BE2C (cell line): ENCODE data around the gene NWD2.

Experiments used
- DNase-seq: peaks from one replicate; pipeline ENCODE4 v3.0.0-alpha.2; 2020
- H3K27me3 ChIP-seq: fragments of 250-450 bp; sonication (Bioruptor Pico); 2 replicates; pipeline ENCODE4 v1.5.1; 2020; ENCODE audit warnings: mild to moderate bottlenecking
- H3K36me3 ChIP-seq: fragments of 250-450 bp; sonication (Bioruptor Pico); 2 replicates; pipeline ENCODE4 v1.5.1; 2020; ENCODE audit warnings: mild to moderate bottlenecking
- H3K4me1 ChIP-seq: fragments of 250-450 bp; sonication (Bioruptor Pico); 2 replicates; pipeline ENCODE4 v1.5.1; 2020
- H3K4me3 ChIP-seq: 2 replicates; pipeline ENCODE4 v1.5.1; 2011; ENCODE audit warnings: low read depth, low read length
- H3K9me3 ChIP-seq: fragments of 250-450 bp; sonication (Bioruptor Pico); 2 replicates; pipeline ENCODE4 v1.5.1; 2020
- CTCF ChIP-seq: IDR thresholded peaks from 2 replicates; pipeline ENCODE4 v1.5.1; 2012; ENCODE audit warnings: mild to moderate bottlenecking, low read depth, low read length

NWD2 gene

DNA sequence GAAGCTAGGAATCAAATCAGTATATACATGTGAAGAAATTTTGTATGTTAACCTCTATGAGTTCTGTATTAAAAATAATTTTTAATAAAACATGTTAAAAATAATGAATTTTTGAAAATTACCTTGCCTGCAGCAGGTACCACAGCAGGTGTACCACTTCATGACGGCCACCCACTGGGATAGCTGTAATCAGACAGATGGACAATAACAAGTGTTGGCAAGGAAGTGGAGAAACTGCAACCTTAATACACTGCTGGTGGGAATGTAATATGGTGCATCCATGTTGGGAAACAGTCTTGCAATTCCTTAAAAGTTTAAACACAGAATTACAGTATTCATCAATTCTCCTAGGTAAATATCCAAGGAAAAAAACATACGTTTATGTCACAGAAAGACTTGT is 232.1 kb downstream of the NWD2 start:
- Histone ChIP-seq H3K36me3 (no peaks in the 10 kb centered on the region), H3K9me3 (no peaks in the 10 kb centered on the region), H3K4me1 (no peaks in the 10 kb centered on the region), H3K4me3 (no peak overlapping the region), H3K27me3 (no peaks in the 10 kb centered on the region; the same call in 1 of the 2 replicates)
- no peak for TF ChIP-seq CTCF
- no peak for DNase-seq

- no peak for DNase-seq
These were observed 232.6 kb downstream of the NWD2 start for GRCh38 chr4:37477126-37477525.

GRCh38 chr4:37478151-37478550 is 233.6 kb downstream of the NWD2 start:
- H3K36me3 ChIP-seq, result no peaks in the 10 kb centered on the region
- no peaks in the 10 kb centered on the region for H3K9me3 ChIP-seq
- H3K4me3 ChIP-seq, result no peak overlapping the region
- DNase-seq, result no peak
- H3K27me3 ChIP-seq, result no peaks in the 10 kb centered on the region
- no peak for TF ChIP-seq CTCF
- no peaks in the 10 kb centered on the region for H3K4me1 ChIP-seq

More at GRCh38 chr4:37477126-37477525, 232.6 kb downstream of the NWD2 start:
- Histone ChIP-seq H3K27me3 (no peaks in the 10 kb centered on the region), H3K4me1 (no peaks in the 10 kb centered on the region), H3K4me3 (no peak overlapping the region), H3K36me3 (no peaks in the 10 kb centered on the region), H3K9me3 (no peaks in the 10 kb centered on the region)
- no peak for TF ChIP-seq CTCF

GRCh38 chr4:37480509-37480908 is 236.0 kb downstream of the NWD2 start:
- Histone ChIP-seq H3K9me3 (no peaks in the 10 kb centered on the region), H3K36me3 (no peaks in the 10 kb centered on the region), H3K4me3 (no peak overlapping the region), H3K4me1 (no peaks in the 10 kb centered on the region), H3K27me3 (no peaks in the 10 kb centered on the region)
- no peak for TF ChIP-seq CTCF
- DNase-seq, result no peak

DNA sequence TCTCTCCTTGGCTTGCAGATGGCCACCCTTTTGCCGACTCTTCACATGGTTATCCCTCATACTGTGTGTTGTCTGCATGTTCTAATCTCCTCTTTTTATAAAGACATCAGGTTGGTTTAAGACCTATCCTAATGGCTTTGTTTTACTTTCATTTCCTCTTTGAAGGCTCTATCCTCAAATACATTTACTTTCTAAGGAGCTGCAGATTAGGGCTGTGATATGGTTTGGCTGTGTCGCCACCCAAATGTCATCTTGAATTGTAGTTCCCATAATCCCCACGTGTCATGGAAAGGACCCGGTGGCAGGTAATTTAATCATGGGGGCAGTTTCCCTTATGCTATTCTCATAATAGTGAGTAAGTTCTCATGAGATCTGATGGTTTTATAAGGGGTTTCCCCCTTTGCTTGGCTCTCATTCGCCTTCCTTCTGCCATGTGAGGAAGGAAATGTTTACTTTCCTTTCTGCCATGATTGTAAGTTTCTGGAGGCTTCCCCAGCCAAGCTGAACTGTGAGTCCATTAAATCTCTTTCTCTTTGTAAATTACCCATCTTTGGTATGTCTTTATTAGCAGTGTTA is 237.1 kb downstream of the NWD2 start:
- no peaks in the 10 kb centered on the region for H3K27me3 ChIP-seq
- no peak for TF ChIP-seq CTCF
- H3K36me3 ChIP-seq, result no peaks in the 10 kb centered on the region
- DNase-seq, result no peak
- H3K4me3 ChIP-seq, result no peak overlapping the region
- H3K9me3 ChIP-seq, result no peaks in the 10 kb centered on the region
- no peaks in the 10 kb centered on the region for H3K4me1 ChIP-seq

DNA sequence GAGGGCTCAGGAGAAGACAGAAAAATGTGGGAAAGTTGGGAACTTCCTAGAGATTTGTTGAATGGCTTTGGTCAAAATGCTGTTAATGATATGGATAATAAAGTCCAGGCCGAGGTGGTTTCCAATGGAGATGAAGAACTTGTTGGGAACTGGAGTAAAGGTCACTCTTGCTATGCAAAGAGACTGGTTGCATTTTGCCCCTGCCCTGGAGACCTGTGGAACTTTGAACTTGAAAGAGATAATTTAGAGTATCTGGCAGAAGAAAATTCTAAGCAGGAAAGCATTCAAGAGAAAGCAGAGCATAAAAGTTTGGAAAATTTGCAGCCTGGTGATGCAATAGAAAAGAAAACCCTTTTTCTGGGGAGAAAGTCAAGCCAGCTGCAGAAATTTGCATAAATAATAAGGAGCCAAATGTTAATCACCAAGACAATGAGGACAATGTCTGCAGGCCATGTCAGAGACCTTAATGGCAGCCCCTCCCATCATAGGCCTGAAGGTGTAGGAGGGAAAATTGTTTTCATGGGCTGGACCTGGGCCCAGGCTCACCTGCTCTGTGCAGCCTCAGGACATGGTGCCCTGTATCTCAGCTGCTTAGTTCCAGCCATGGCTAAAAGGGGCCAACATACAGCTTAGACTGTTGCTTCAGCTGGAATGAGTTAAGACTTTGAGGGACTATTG is 237.8 kb downstream of the NWD2 start:
- Histone ChIP-seq H3K9me3 (no peaks in the 10 kb centered on the region), H3K27me3 (no peaks in the 10 kb centered on the region), H3K36me3 (no peaks in the 10 kb centered on the region), H3K4me1 (no peaks in the 10 kb centered on the region), H3K4me3 (no peak overlapping the region)
- DNase-seq, result no peak
- no peak for TF ChIP-seq CTCF
